Heart left ventricle (tissue), 16 donors: ENCODE measurements around the gene CHML. TPM values are rescaled to one million over a fixed set of nuclear protein-coding genes. Genes with fewer than 3 reads are reported as not detected.

Experiments
- ATAC-seq, 4 donors: fragments of 200-7000 bp; cut with Tn5 transposase; one replicate each; pipeline ENCODE4 v1.9.1; 2020 to 2022; ENCODE audit warnings: moderate library complexity in 4 of 4, mild to moderate bottlenecking in 3 of 4, moderate number of reproducible peaks in 1 of 4
- DNase-seq, 5 donors: peaks; one replicate each; pipeline ENCODE4 v3.0.0-alpha.2; 2020
- H3K27ac ChIP-seq, 12 donors: fragments of 200-600 bp; sonication (generic) in 4 of 12; one replicate each; pipeline versions ENCODE4 v1.5.0 to v1.8.0; 2016 to 2022; ENCODE audit warnings: mild to moderate bottlenecking in 2 of 12
- H3K27me3 ChIP-seq, 9 donors: fragments of 200-600 bp; sonication (generic) in 2 of 9; one replicate each; pipeline versions ENCODE4 v1.5.1 to v1.8.0; 2016 to 2022; ENCODE audit warnings: mild to moderate bottlenecking in 3 of 9
- H3K36me3 ChIP-seq, 9 donors: fragments of 200-600 bp; sonication (generic) in 2 of 9; one replicate each; pipeline versions ENCODE4 v1.5.0 to v1.8.0; 2018 to 2022; ENCODE audit warnings: mild to moderate bottlenecking in 2 of 9
- H3K4me1 ChIP-seq, 12 donors: fragments of 200-600 bp; sonication (generic) in 4 of 12; one replicate each; pipeline versions ENCODE4 v1.5.0 to v1.8.0; 2016 to 2022; ENCODE audit warnings: mild to moderate bottlenecking in 3 of 12
- H3K4me3 ChIP-seq, 12 donors: fragments of 200-600 bp; sonication (generic) in 4 of 12; one replicate each; pipeline versions ENCODE4 v1.5.0 to v1.8.0; 2017 to 2022; ENCODE audit warnings: mild to moderate bottlenecking in 9 of 12, moderate library complexity in 4 of 12
- H3K9me3 ChIP-seq, 12 donors: fragments of 200-600 bp; sonication (generic) in 4 of 12; one replicate each; pipeline versions ENCODE4 v1.5.0 to v1.8.0; 2016 to 2022; ENCODE audit warnings: mild to moderate bottlenecking in 1 of 12
- POLR2A ChIP-seq, 2 donors: fragments of 450-650 bp; IDR thresholded peaks; one replicate each; pipeline ENCODE4 v1.6.1; 2017; ENCODE audit warnings: antibody characterized with exemption in 2 of 2, mild to moderate bottlenecking in 2 of 2, moderate library complexity in 2 of 2
- WGBS, 4 donors: extraction: QIAGEN DNeasy Blood & Tissue Kit in 2 of 4; methylation state at CpG; one replicate each; pipeline versions ENCODE4 v1.1.5 to v1.1.7; 2013 to 2018; 5-methylcytosine and 5-hydroxymethylcytosine counted together
- intact Hi-C, 10 donors: fragments of 100-400 bp; cut with DNase I; formaldehyde crosslinking; loops; one replicate each; pipeline versions ENCODE4 v1.11.1 to v1.14.2; 2022
- long read RNA-seq, 3 donors: library from polyadenylated mRNA; unstranded; transcript quantifications; one replicate each; pipeline ENCODE4 v2.0.0, GENCODE V29; 2020 to 2021
- polyA plus RNA-seq, 2 donors: library from polyadenylated mRNA; stranded (reverse); fragments of 200-250 nt; gene quantifications; one replicate each; pipeline ENCODE4 v1.2.3, GENCODE V29; 2013
- total RNA-seq, 9 donors: library from RNA; depleted of rRNA in 2 of 9; stranded (reverse); fragments of >200 nt in 2 of 9; fragmentation: NEBNext Ultra II Directional in 3 of 9; extraction: Animal tissue kit (Norgen Biotek cat#: 25700) in 3 of 9; gene quantifications; one replicate each; pipeline versions ENCODE4 v1.1.0 to v1.2.4, GENCODE V29; 2016 to 2023
- TF ChIP-seq, protein P1 (sequence below), 12 donors: fragments of 200-600 bp; sonication (generic) in 4 of 12; IDR thresholded peaks; one replicate each; pipeline versions ENCODE4 v1.5.0 to v1.8.0; 2018 to 2022; ENCODE audit warnings: antibody characterized with exemption in 12 of 12, mild to moderate bottlenecking in 5 of 12
- donor health status: ischemic (EF 13 %, LVEDD 7.1; RV severe dilation, severe dysfunction).
- donor health status: healthy with polysubstance abuse.
- donor health status: DM: no; HTN: yes; CAD: no.
- donor health status: DM: no; HTN: no; CAD: no.
- donor health status: ischemic (EF 25% LVEDD 6.9; RV normal size, moderate dysfunction).
- donor health status: ischemic (EF 25% LVEDD 5.7; RV mildly dilated, moderate dysfunction).
- donor health status: healthy.
- donor health status: DM: yes; HTN: yes; CAD: no.
- donor health status: ischemic (EF 35%, LVEDD 5.7; RV mildly dilated, moderate dysfunction).
- donor health status: nonischemic (EF 11% LVEDD 7.7; RV severe dilation, severe dysfunction).
- donor health status: DM: yes; HTN: yes; CAD: no.
- donor health status: PGD.
- donor health status: ischemic (EF 29% LVEDD 5.4; RV normal size, mild dysfunction).
- donor health status: nonischemic (EF 23%, LVEDD 6.1; RV moderate dilation, normal function).

CHML gene, protein sequence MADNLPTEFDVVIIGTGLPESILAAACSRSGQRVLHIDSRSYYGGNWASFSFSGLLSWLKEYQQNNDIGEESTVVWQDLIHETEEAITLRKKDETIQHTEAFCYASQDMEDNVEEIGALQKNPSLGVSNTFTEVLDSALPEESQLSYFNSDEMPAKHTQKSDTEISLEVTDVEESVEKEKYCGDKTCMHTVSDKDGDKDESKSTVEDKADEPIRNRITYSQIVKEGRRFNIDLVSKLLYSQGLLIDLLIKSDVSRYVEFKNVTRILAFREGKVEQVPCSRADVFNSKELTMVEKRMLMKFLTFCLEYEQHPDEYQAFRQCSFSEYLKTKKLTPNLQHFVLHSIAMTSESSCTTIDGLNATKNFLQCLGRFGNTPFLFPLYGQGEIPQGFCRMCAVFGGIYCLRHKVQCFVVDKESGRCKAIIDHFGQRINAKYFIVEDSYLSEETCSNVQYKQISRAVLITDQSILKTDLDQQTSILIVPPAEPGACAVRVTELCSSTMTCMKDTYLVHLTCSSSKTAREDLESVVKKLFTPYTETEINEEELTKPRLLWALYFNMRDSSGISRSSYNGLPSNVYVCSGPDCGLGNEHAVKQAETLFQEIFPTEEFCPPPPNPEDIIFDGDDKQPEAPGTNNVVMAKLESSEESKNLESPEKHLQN
- total RNA-seq: 1 to 10 TPM; 3.9 to 9.8 (median 6.6) TPM
- polyA plus RNA-seq: 1 to 10 TPM; 1.1 to 6.6 TPM
- long read RNA-seq, donor 1, full-length matches to known transcripts: 5 of 6 reads
- long read RNA-seq, donor 1, partial matches to known transcripts: 0 of 6 reads
- long read RNA-seq, donor 1, other reads (novel, unspliced or antisense): 1 of 6 reads
- long read RNA-seq, donor 2, partial matches to known transcripts: 0 of 2 reads
- long read RNA-seq, donor 2, other reads (novel, unspliced or antisense): 2 of 2 reads
- long read RNA-seq, donor 3, full-length matches to known transcripts: 1 of 3 reads
- long read RNA-seq, donor 3, partial matches to known transcripts: 0 of 3 reads
- long read RNA-seq, donor 3, other reads (novel, unspliced or antisense): 2 of 3 reads

DNA sequence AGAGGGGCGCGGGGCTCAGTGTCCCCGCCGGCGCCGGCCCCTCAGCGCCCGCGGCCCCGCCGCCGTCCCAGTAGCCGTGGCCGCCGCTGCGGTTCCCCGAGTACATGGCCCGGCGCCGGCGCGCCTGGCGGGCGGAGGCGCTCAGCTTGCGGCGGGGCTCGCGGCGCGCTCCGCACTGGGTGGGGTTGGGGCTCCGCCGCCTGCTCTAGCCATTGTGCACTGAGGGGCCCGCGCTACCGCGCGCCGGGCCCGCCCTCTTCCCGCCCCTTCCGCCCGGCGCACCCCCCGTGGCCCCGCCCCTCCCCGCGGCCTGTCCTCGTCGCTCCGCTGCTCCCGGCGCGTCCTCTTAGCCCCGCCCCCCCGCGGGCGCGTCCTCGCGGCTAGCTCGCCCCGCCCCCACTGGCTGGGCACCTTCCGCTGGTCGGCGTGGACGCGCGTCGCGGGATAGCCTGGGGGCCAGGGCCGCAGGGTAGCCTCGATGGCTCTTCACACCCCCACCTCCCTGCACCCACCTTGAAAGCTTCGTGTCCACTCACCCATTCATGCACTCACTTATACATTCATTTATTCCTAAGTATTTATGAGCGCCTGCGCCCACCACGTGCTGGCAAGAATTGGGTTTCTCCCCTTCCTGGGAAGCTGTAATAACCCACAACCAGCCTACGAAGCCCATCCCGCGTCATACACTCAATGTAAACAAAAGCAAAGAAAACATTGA lies at the start of gene CHML, which contains the start of gene OPN3:
Gene CHML (minus strand): TSS at position 221 of the 718 bp plus-strand sequence. CDS start 4,603 bp downstream, outside the sequence.
Gene OPN3 (minus strand): TSS at position 221 of the 718 bp plus-strand sequence. CDS start 115 bp downstream, at position 106.
- Histone ChIP-seq H3K36me3 (peaks cover 0 to 3% (median 0%) of the 10 kb centered on the region in 9 donors), H3K4me3 (peak within 1 kb of the TSS; percentile 73 to 98 (median 90)), H3K27me3 (no peaks in the 10 kb centered on the region), H3K27ac (peak within 1 kb of the TSS; percentile 17 to 86 (median 78)), H3K9me3 (peaks cover 0 to 20% (median 0%) of the 10 kb centered on the region in 12 donors), H3K4me1 (peaks cover 0 to 35% (median 10%) of the 10 kb centered on the region in 12 donors)
- TF ChIP-seq, protein P1, sequence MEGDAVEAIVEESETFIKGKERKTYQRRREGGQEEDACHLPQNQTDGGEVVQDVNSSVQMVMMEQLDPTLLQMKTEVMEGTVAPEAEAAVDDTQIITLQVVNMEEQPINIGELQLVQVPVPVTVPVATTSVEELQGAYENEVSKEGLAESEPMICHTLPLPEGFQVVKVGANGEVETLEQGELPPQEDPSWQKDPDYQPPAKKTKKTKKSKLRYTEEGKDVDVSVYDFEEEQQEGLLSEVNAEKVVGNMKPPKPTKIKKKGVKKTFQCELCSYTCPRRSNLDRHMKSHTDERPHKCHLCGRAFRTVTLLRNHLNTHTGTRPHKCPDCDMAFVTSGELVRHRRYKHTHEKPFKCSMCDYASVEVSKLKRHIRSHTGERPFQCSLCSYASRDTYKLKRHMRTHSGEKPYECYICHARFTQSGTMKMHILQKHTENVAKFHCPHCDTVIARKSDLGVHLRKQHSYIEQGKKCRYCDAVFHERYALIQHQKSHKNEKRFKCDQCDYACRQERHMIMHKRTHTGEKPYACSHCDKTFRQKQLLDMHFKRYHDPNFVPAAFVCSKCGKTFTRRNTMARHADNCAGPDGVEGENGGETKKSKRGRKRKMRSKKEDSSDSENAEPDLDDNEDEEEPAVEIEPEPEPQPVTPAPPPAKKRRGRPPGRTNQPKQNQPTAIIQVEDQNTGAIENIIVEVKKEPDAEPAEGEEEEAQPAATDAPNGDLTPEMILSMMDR (IDR thresholded peaks at IDR 0.05): no peak
- TF ChIP-seq POLR2A (IDR thresholded peaks at IDR 0.05): peak; percentile 15 to 72
- DNase-seq: peak; percentile 95 to 98 (median 96)
- 5 to 35% (median 11%) methylated on average over 12 to 81 of the region's 81 CpGs for WGBS, 4 donors
- intact Hi-C loops: loop anchor here in 3 of 10 donors (5.0 kb wide), 2 partner anchors 118 to 207 kb away; partner anchors contain the start of gene EXO1 (in 2 of the 3)
- peak; percentile 99 to 100 (median 100) for ATAC-seq

DNA sequence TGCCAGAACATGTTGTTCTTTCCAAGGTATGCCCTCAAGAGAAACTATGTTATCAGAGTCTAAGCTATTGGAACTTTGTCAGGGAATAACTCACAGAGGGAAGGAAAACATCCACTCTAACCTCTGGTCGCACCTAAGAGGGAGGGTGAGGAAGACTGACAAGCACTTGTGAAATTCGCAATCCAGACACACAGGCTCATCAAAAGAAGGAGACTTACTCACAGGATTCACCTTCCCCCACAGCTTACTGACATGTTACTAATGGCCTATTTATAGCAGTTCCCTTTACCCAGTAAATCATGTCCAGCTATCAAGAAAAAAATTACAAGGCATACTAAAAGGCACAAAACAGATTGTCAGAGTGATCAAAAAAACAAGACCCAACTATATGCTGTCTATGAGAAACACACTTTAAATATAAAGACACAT lies 48.8 kb upstream of the CHML start:
- Histone ChIP-seq H3K36me3 (no peaks in the 10 kb centered on the region), H3K9me3 (no peaks in the 10 kb centered on the region), H3K27ac (no peak overlapping the region), H3K27me3 (peaks cover 0 to 7% (median 0%) of the 10 kb centered on the region in 9 donors), H3K4me3 (no peak overlapping the region), H3K4me1 (no peaks in the 10 kb centered on the region)
- DNase-seq (no peak), ATAC-seq (no peak)
- 16 to 23% (median 20%) methylated on average over 2 of the region's 2 CpGs for WGBS, 4 donors
- TF ChIP-seq POLR2A (IDR thresholded peaks at IDR 0.05): no peak
- TF ChIP-seq, protein P1 (IDR thresholded peaks at IDR 0.05): no peak
- intact Hi-C loops: no loop called here

DNA sequence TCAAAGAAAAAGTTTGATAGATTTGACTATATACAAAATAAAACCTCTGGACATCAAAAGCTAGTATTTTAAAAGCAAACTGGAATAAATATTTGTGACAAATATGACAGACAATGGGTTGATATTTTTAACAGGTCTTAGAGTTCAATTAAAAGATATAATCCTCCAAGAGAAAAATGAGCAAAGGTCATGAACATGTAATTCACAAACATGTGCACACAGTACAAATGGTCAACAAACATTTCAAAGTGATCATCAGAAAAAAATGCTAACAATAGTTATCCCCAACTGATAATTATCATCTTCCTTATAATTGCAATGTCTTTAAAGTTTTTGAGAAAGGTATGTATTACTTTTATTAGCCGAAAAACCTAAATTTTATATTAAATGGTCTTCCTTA lies 43.9 kb upstream of the CHML start:
- Histone ChIP-seq H3K9me3 (peaks cover 0 to 7% (median 0%) of the 10 kb centered on the region in 12 donors), H3K4me3 (no peak overlapping the region), H3K27me3 (peaks cover 0 to 5% (median 0%) of the 10 kb centered on the region in 9 donors), H3K36me3 (no peaks in the 10 kb centered on the region), H3K27ac (no peak overlapping the region), H3K4me1 (no peaks in the 10 kb centered on the region)
- ATAC-seq: no peak
- intact Hi-C loops: no loop called here
- TF ChIP-seq, protein P1 (IDR thresholded peaks at IDR 0.05): no peak
- no peak for TF ChIP-seq POLR2A (IDR thresholded peaks at IDR 0.05)
- 86 to 92% (median 89%) methylated on average over 1 of the region's 1 CpG for WGBS, 4 donors
- DNase-seq: no peak
